ENCODE data around the gene SCN1A. TPM values are rescaled to one million over a fixed set of nuclear protein-coding genes. Genes with fewer than 3 reads are reported as not detected.

SCN1A gene
- total and polyA plus RNA-seq, 2 of the 4 experiments (the other 2 are of a cell fraction) = under 0.01 TPM; not detected in 1

DNA sequence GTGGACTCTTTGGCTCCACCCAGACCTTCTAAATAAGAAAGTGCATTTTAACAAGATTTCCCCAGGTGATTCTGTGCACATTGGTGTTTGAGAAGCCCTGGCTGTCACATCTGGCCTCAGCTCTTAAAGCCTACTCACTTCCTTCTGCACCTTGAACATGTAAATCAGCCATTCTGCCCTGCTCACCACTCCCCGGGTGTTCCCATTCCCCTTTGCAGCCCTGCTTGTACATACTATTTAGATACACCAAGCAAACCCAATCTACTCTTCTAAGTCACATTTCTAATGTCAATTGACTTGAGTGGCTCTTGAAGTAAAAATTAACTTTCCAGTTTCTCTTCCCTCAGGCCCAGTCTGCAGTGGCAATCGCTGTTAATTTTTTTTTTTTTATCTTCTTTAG is 13.1 kb upstream of the SCN1A start:
- no peak overlapping the region for H4K91ac ChIP-seq (ENCODE audit: insufficient read depth, low read depth, low read length)
- H3K4ac ChIP-seq (ENCODE audit: low read depth, low read length) = no peak overlapping the region
- H2AFZ ChIP-seq (replicated peaks; ENCODE audit: low read length, poor library complexity) = no peak overlapping the region
- in situ Hi-C loops (cut with MboI; ENCODE audit: low sequenced_read_pairs) = loop anchor here (25.0 kb wide), 1 partner anchor 754 kb away; no protein-coding TSS in a partner anchor
- no peaks in the 10 kb centered on the region for H3K79me1 ChIP-seq (ENCODE audit: low read depth in 1 of 2, low read length in 2 of 2)
- no peak overlapping the region for H2BK120ac ChIP-seq (ENCODE audit: low read depth, low read length)
- no peak overlapping the region for H3K56ac ChIP-seq (ENCODE audit: extremely low read depth, insufficient read depth, low read length)
- H3K9ac ChIP-seq (ENCODE audit: low read depth, low read length) = no peak overlapping the region
- H3K9me3 ChIP-seq (ENCODE audit: control insufficient read depth, insufficient read depth, low read length) = no peaks in the 10 kb centered on the region
- no peaks in the 10 kb centered on the region for H4K20me1 ChIP-seq (ENCODE audit: insufficient read depth, low read length)
- TF ChIP-seq FOS (IDR thresholded peaks at IDR 0.05; ENCODE audit: low read depth, low read length) (no peak), BHLHE40 (IDR thresholded peaks at IDR 0.05; ENCODE audit: low read depth, low read length) (no peak), RCOR1 (IDR thresholded peaks at IDR 0.05; ENCODE audit: insufficient replicate concordance, low read length) (no peak), POLR2A (IDR thresholded peaks at IDR 0.05; ENCODE audit: low read depth, low read length) (no peak), SMC3 (IDR thresholded peaks at IDR 0.05; ENCODE audit: low read depth, low read length) (no peak), CEBPB (IDR thresholded peaks at IDR 0.05; ENCODE audit: low read depth, low read length) (no peak), NFE2L2 (IDR thresholded peaks at IDR 0.05; ENCODE audit: low read depth, low read length) (no peak), MXI1 (IDR thresholded peaks at IDR 0.05; ENCODE audit: borderline replicate concordance, low read depth, low read length) (no peak), RFX5 (IDR thresholded peaks at IDR 0.05; ENCODE audit: low read depth, low read length) (no peak), MAFK (IDR thresholded peaks at IDR 0.05; ENCODE audit: low read depth, low read length) (no peak), RAD21 (IDR thresholded peaks at IDR 0.05; ENCODE audit: low read length) (no peak), MAZ (IDR thresholded peaks at IDR 0.05; ENCODE audit: borderline replicate concordance, low read depth, low read length) (no peak), CHD1 (IDR thresholded peaks at IDR 0.05; ENCODE audit: low read depth, low read length) (no peak)
- TF ChIP-seq, protein P1, sequence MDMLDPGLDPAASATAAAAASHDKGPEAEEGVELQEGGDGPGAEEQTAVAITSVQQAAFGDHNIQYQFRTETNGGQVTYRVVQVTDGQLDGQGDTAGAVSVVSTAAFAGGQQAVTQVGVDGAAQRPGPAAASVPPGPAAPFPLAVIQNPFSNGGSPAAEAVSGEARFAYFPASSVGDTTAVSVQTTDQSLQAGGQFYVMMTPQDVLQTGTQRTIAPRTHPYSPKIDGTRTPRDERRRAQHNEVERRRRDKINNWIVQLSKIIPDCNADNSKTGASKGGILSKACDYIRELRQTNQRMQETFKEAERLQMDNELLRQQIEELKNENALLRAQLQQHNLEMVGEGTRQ (IDR thresholded peaks at IDR 0.05; ENCODE audit: low read depth, low read length) = no peak
- TF ChIP-seq, protein P2, sequence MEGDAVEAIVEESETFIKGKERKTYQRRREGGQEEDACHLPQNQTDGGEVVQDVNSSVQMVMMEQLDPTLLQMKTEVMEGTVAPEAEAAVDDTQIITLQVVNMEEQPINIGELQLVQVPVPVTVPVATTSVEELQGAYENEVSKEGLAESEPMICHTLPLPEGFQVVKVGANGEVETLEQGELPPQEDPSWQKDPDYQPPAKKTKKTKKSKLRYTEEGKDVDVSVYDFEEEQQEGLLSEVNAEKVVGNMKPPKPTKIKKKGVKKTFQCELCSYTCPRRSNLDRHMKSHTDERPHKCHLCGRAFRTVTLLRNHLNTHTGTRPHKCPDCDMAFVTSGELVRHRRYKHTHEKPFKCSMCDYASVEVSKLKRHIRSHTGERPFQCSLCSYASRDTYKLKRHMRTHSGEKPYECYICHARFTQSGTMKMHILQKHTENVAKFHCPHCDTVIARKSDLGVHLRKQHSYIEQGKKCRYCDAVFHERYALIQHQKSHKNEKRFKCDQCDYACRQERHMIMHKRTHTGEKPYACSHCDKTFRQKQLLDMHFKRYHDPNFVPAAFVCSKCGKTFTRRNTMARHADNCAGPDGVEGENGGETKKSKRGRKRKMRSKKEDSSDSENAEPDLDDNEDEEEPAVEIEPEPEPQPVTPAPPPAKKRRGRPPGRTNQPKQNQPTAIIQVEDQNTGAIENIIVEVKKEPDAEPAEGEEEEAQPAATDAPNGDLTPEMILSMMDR (conservative IDR thresholded peaks at IDR 0.05; ENCODE audit: low read depth, low read length) = no peak
- TF ChIP-seq, protein P3, sequence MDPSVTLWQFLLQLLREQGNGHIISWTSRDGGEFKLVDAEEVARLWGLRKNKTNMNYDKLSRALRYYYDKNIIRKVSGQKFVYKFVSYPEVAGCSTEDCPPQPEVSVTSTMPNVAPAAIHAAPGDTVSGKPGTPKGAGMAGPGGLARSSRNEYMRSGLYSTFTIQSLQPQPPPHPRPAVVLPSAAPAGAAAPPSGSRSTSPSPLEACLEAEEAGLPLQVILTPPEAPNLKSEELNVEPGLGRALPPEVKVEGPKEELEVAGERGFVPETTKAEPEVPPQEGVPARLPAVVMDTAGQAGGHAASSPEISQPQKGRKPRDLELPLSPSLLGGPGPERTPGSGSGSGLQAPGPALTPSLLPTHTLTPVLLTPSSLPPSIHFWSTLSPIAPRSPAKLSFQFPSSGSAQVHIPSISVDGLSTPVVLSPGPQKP (IDR thresholded peaks at IDR 0.05; ENCODE audit: borderline replicate concordance, low read depth, low read length) = no peak
- no peak overlapping the region for H3K4me3 ChIP-seq (ENCODE audit: insufficient read depth, low read depth, low read length)
- ChIA-PET POLR2A (ENCODE audit: unreplicated experiment) (no interaction called here), CTCF (interaction anchor here (0.8 to 1.0 kb wide), 2 partner anchors 12 to 13 kb away, joined by 3 read pairs; no protein-coding TSS in a partner anchor)
- no peak overlapping the region for H4K5ac ChIP-seq (ENCODE audit: low read depth, low read length)
- no peak overlapping the region for H3K27ac ChIP-seq (ENCODE audit: insufficient read depth, low read length)
- DNase-seq (no peak), ATAC-seq (ENCODE audit: low read depth) (no peak)
- H3K27me3 ChIP-seq (ENCODE audit: control insufficient read depth, insufficient read depth, low read length) = no peaks in the 10 kb centered on the region; the same call in 1 of the 2 replicates
- H2AK9ac ChIP-seq (replicated peaks; ENCODE audit: low read depth, low read length, poor library complexity) = no peak overlapping the region
- H3K36me3 ChIP-seq (ENCODE audit: control insufficient read depth, insufficient read depth, low read length) = no peaks in the 10 kb centered on the region
- H2BK20ac ChIP-seq (ENCODE audit: low read depth, low read length) = no peak overlapping the region
- H3K18ac ChIP-seq (ENCODE audit: low read depth, low read length) = no peak overlapping the region
- no peaks in the 10 kb centered on the region for H3K4me1 ChIP-seq (ENCODE audit: control insufficient read depth, insufficient read depth, low read length)
- H3K4me2 ChIP-seq (ENCODE audit: low read depth, low read length) = no peak overlapping the region
- no peak overlapping the region for H2BK5ac ChIP-seq (ENCODE audit: low read depth, low read length, poor library complexity, severe bottlenecking)
- H3K23ac ChIP-seq (ENCODE audit: low read depth, low read length) = no peak overlapping the region
- H4K8ac ChIP-seq (ENCODE audit: low read depth in 2 of 2, low read length in 2 of 2) = no peak overlapping the region
- no TSS peak for BruUV-seq (replicated peaks)
- WGBS, 2 experiments (ENCODE audit: extremely low coverage in 2 of 2, insufficient read length in 1 of 2) = 100% methylated on average over 1 of the region's 2 CpGs; no CpG with 5 or more reads in 1 of the 2 experiments
- no peak overlapping the region for H2AK5ac ChIP-seq (ENCODE audit: low read depth, low read length)
- no peak overlapping the region for H2BK15ac ChIP-seq (ENCODE audit: low read depth, low read length)
- dilution Hi-C loops (cut with HindIII; ENCODE audit: low sequenced_read_pairs, unreplicated experiment) = no loop called here
- no peak overlapping the region for H3K14ac ChIP-seq (replicated peaks; ENCODE audit: low read depth, low read length)
- H3K9me1 ChIP-seq (ENCODE audit: insufficient read depth, low read length) = no peaks in the 10 kb centered on the region
- intact Hi-C loops (cut with micrococcal nuclease) = no loop called here
